Subcutaneous adipose tissue (tissue), 4 donors: ENCODE data around the gene CYP2A6. TPM values are rescaled to one million over a fixed set of nuclear protein-coding genes. Genes with fewer than 3 reads are reported as not detected.

Experiments used
- CTCF ChIP-seq: fragments of 450-650 bp; IDR thresholded peaks from one replicate; pipeline ENCODE4 v1.5.1; 2016; ENCODE audit warnings: low read depth, mild to moderate bottlenecking, control low read depth, antibody characterized with exemption, moderate library complexity
- total RNA-seq, 4 donors: library from RNA; depleted of rRNA; stranded (reverse); fragments of >200 nt; gene quantifications; one replicate each; pipeline ENCODE4 v1.1.0, GENCODE V29; 2016

Gene CYP2A6
- total RNA-seq, 4 donors from 2014 or later: 0.94 to 1.7 (median 1.3) TPM; not detected in 1

- no peak for TF ChIP-seq CTCF
Observed at GRCh38 chr19:40800339-40800996, 49.8 kb downstream of the CYP2A6 start.

GRCh38 chr19:40799558-40800338 is 50.5 kb downstream of the CYP2A6 start:
- no peak for TF ChIP-seq CTCF

GRCh38 chr19:40798683-40799557 is 51.3 kb downstream of the CYP2A6 start, which contains the start of gene EGLN2:
TSS of gene EGLN2 (plus strand) at chr19:40799191. CDS start at chr19:40800573, 1,382 bp downstream.
- no peak for TF ChIP-seq CTCF

- TF ChIP-seq CTCF: no peak
Observed at GRCh38 chr19:40797963-40798682, 52.1 kb downstream of the CYP2A6 start.

GRCh38 chr19:40797166-40797962 is 52.9 kb downstream of the CYP2A6 start:
- TF ChIP-seq CTCF: no peak

Other genes starting within 250 kb of the CYP2A6 start
- 100 to 1,000 TPM in 1 of 4 donors, 10 to 100 TPM in 3; 39.0 to 170 (median 78.7) TPM for gene LTBP4, start 249.1 kb downstream of the CYP2A6 start, total RNA-seq
- gene NUMBL, start 159.8 kb downstream of the CYP2A6 start, total RNA-seq: 10 to 100 TPM; 20.7 to 58.4 (median 50.0) TPM
- 10 to 100 TPM; 16.5 to 32.2 (median 28.6) TPM for gene COQ8B, start 133.6 kb downstream of the CYP2A6 start, total RNA-seq
- gene ITPKC, start 133.3 kb downstream of the CYP2A6 start, total RNA-seq: 10 to 100 TPM; 20.9 to 68.6 (median 40.5) TPM
- 1 to 10 TPM; 1.3 to 8.3 (median 4.5) TPM for gene ACTMAP, start 100.0 kb downstream of the CYP2A6 start, total RNA-seq
- 10 to 100 TPM; 19.1 to 50.1 (median 29.7) TPM for gene SNRPA, start 99.2 kb downstream of the CYP2A6 start, total RNA-seq
- gene MIA, start 74.9 kb downstream of the CYP2A6 start, total RNA-seq: not detected
- 10 to 100 TPM; 14.8 to 52.6 (median 28.2) TPM for gene RAB4B, start 72.2 kb downstream of the CYP2A6 start, total RNA-seq
- 100 to 1,000 TPM in 1 of 4 donors, 10 to 100 TPM in 3; 36.4 to 151 (median 72.6) TPM for gene EGLN2, start 51.3 kb downstream of the CYP2A6 start, total RNA-seq
- not detected for gene CYP2A7, start 31.8 kb upstream of the CYP2A6 start, total RNA-seq
- not detected for gene CYP2B6, start 140.8 kb upstream of the CYP2A6 start, total RNA-seq
- not detected for gene CYP2A13, start 238.0 kb upstream of the CYP2A6 start, total RNA-seq